RWPE2 (cell line): ENCODE results near the gene MPRIP.
A peak's percentile ranks its signal among the peaks of the same experiment; 100 is the strongest.

ENCODE experiments used
- ATAC-seq: fragments of 200-7000 bp; cut with Tn5 transposase; 3 replicates; pipeline ENCODE4 v1.9.1; 2021; ENCODE audit warnings: low read depth
- DNase-seq: peaks from one replicate; pipeline ENCODE4 v3.0.0-alpha.2; 2020; ENCODE audit warnings: low spot score
- H3K27ac ChIP-seq: fragments of 450-650 bp; 2 replicates; pipeline ENCODE4 v1.5.1; 2017; ENCODE audit warnings: mild to moderate bottlenecking; ENCODE audit not compliant: poor library complexity, severe bottlenecking
- H3K27me3 ChIP-seq: fragments of 250-450 bp; sonication (Bioruptor Pico); 2 replicates; pipeline ENCODE4 v1.5.1; 2021; ENCODE audit warnings: mild to moderate bottlenecking, moderate library complexity; ENCODE audit not compliant: insufficient read depth, poor library complexity, severe bottlenecking
- H3K36me3 ChIP-seq: fragments of 250-450 bp; sonication (Bioruptor Pico); 2 replicates; pipeline ENCODE4 v1.5.1; 2020; ENCODE audit warnings: low read depth, mild to moderate bottlenecking, moderate library complexity
- H3K4me1 ChIP-seq: fragments of 250-450 bp; sonication (Bioruptor Pico); 2 replicates; pipeline ENCODE4 v1.5.1; 2021; ENCODE audit warnings: mild to moderate bottlenecking, moderate library complexity; ENCODE audit not compliant: insufficient read depth, poor library complexity, severe bottlenecking
- H3K4me3 ChIP-seq: fragments of 250-450 bp; sonication (Bioruptor Pico); 2 replicates; pipeline ENCODE4 v1.5.1; 2021; ENCODE audit warnings: mild to moderate bottlenecking, moderate library complexity; ENCODE audit not compliant: severe bottlenecking
- H3K9me3 ChIP-seq: fragments of 250-450 bp; sonication (Bioruptor Pico); 2 replicates; pipeline ENCODE4 v1.5.1; 2021; ENCODE audit warnings: mild to moderate bottlenecking, moderate library complexity; ENCODE audit not compliant: severe bottlenecking
- TF ChIP-seq, protein P1 (sequence below): fragments of 450-650 bp; IDR thresholded peaks from one replicate; pipeline ENCODE4 v1.5.1; 2017; ENCODE audit warnings: mild to moderate bottlenecking, moderate library complexity; ENCODE audit not compliant: poor library complexity, severe bottlenecking

MPRIP gene

DNA sequence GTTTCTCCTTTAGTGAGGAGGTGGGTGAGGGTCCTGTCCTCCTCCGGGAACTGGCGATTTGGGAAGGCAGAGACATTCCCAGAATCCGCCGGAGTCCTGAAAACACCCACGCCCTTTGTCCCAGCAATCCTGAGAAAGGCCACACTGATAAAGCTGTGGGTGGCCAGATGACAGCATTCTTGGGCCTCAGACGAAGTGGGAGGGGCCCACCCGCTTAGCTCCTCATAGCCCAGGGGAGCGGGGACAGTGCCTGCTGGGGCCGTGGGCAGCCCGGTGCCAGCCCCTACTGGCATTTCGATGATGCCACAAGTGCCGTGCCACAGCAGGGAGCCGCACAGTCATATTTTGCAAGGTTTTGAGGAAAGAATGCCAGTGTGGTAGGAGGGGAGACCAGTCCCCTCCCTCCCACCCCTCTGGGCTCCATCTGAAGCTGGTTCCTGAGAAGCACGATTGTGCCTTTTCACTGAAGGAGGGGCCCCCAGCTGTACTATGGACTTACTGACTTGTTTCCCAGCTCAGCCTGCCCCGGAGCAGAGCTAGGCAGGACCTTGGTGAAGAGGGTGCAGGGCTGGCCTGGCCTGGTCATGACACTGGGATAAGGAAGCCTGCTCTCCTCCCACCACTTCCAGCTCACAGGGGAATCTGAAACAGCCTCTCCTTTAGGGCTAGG lies 20.9 kb upstream of the MPRIP start:
- no peak overlapping the region for H3K4me3 ChIP-seq
- ATAC-seq = no peak
- DNase-seq = no peak
- TF ChIP-seq, protein P1, sequence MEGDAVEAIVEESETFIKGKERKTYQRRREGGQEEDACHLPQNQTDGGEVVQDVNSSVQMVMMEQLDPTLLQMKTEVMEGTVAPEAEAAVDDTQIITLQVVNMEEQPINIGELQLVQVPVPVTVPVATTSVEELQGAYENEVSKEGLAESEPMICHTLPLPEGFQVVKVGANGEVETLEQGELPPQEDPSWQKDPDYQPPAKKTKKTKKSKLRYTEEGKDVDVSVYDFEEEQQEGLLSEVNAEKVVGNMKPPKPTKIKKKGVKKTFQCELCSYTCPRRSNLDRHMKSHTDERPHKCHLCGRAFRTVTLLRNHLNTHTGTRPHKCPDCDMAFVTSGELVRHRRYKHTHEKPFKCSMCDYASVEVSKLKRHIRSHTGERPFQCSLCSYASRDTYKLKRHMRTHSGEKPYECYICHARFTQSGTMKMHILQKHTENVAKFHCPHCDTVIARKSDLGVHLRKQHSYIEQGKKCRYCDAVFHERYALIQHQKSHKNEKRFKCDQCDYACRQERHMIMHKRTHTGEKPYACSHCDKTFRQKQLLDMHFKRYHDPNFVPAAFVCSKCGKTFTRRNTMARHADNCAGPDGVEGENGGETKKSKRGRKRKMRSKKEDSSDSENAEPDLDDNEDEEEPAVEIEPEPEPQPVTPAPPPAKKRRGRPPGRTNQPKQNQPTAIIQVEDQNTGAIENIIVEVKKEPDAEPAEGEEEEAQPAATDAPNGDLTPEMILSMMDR = no peak
- H3K27ac ChIP-seq = peak overlapping the region; percentile 94
- no peaks in the 10 kb centered on the region for H3K36me3 ChIP-seq
- peaks cover 34% of the 10 kb centered on the region for H3K4me1 ChIP-seq
- H3K27me3 ChIP-seq = no peaks in the 10 kb centered on the region
- no peaks in the 10 kb centered on the region for H3K9me3 ChIP-seq

DNA sequence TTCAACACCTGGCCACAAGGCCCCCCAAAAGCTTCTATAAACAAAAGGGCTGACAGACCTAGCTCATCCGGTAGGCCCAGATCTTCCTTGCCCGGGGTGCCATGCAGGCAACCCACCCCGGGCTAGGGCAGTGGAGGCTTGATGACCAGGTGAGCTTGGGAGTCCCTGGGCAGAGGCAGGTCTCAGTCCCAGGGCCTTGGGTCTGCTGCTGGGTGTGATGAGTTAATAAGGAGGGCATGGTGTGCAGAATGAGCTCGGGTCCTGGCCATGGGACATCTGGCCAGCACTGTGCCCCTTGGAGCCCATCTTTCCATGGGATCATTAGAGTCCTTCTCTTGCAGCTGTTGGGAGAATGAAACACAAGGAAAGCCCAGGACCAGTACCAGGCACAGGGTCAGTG lies 20.2 kb upstream of the MPRIP start:
- Histone ChIP-seq H3K9me3 (no peaks in the 10 kb centered on the region), H3K27ac (peak overlapping the region; percentile 94), H3K36me3 (no peaks in the 10 kb centered on the region), H3K4me3 (no peak overlapping the region), H3K27me3 (no peaks in the 10 kb centered on the region), H3K4me1 (peaks cover 32% of the 10 kb centered on the region)
- TF ChIP-seq, protein P1 = no peak
- no peak for DNase-seq
- no peak for ATAC-seq

DNA sequence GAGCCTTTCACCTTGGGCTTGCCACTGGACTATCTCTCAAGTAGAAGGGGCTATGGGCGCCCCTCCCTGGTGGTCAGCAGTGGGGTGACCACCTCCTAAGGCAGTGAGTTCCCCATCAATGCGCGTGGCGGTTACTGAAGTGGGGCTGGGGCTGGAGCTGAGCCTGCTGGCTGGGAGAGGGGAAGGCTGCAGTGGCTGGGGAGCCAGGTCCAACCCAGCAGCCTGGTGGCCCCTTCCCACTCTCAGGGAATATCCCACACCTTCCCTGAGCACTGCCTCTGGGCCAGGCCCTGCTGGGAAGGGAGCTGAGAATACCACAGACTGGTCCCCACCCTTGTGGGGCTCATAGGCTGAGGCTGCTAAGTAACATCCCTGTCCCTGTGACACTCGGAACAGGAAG lies 19.8 kb upstream of the MPRIP start:
- ATAC-seq = no peak
- H3K36me3 ChIP-seq = no peaks in the 10 kb centered on the region
- peaks cover 36% of the 10 kb centered on the region for H3K4me1 ChIP-seq
- peak overlapping the region; percentile 94 for H3K27ac ChIP-seq
- no peak for DNase-seq
- no peaks in the 10 kb centered on the region for H3K9me3 ChIP-seq
- TF ChIP-seq, protein P1 = no peak
- H3K4me3 ChIP-seq = no peak overlapping the region
- no peaks in the 10 kb centered on the region for H3K27me3 ChIP-seq

DNA sequence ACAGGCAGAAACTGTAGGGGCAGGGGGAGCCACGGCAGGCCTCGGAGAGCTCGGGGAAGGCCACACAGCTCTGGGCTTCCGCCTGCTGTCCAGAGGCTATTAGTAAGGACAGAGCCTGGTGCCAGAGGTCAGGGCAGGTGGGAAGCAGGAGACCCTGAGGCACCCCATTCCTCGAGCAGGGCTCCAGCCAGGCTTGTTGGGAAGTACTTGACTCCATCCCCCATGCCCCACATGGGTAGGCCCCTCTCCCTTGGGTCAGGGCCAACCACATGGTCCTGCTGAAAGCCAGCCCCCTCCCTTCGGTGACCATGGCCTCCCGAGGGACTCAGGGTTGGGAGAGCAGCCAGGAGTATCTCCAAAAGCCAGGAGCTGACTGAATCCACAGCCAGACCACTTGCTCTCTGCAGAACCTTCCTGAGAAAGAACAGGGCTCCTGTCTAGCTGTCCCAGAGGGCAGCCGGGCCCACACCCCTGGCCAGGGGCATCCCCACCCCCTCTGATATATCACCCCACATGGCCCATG lies 17.4 kb upstream of the MPRIP start:
- TF ChIP-seq, protein P1 = no peak
- no peak for DNase-seq

DNA sequence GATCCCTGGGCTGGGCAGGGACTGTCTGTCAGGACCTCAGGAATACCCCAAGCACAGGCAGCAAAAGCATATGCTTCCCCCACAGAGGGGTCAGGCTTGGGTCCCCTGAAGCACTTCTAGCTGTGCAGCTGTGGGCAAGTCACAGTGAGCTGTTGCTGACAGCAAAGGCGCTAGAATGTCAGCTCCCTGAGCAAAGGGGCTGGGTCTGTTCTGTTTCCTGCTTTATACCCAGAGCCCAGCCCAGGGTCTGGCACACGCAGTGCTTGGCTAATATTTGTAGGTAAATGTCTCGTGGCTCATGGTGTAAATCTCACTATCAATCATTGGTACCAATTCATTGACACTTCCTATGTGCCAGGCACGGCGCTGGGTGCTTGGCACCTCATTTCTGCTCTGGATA lies 16.6 kb upstream of the MPRIP start:
- Histone ChIP-seq H3K4me3 (no peak overlapping the region), H3K4me1 (peaks cover 26% of the 10 kb centered on the region), H3K27ac (no peak overlapping the region), H3K9me3 (no peaks in the 10 kb centered on the region), H3K36me3 (no peaks in the 10 kb centered on the region), H3K27me3 (no peaks in the 10 kb centered on the region)
- ATAC-seq = no peak
- DNase-seq = no peak
- TF ChIP-seq, protein P1 = no peak

More for the DNA sequence above, 17.4 kb upstream of the MPRIP start:
- H3K27me3 ChIP-seq = no peaks in the 10 kb centered on the region
- ATAC-seq = no peak
- no peaks in the 10 kb centered on the region for H3K9me3 ChIP-seq
- H3K4me3 ChIP-seq = no peak overlapping the region
- H3K4me1 ChIP-seq = peaks cover 34% of the 10 kb centered on the region
- no peak overlapping the region for H3K27ac ChIP-seq
- H3K36me3 ChIP-seq = no peaks in the 10 kb centered on the region
